HEK293 (cell line): ENCODE results near the gene NT5DC3.

ENCODE experiments used
- HOXA7 ChIP-seq: sonication (generic); formaldehyde crosslinking; IDR thresholded peaks from 2 replicates; pipeline ENCODE4 v1.8.1; 2022; ENCODE audit warnings: missing genetic modification reagents, borderline replicate concordance
- IKZF3 ChIP-seq: fragments of 450-650 bp; IDR thresholded peaks from 2 replicates; pipeline ENCODE4 v1.5.0; 2018; ENCODE audit warnings: missing biosample characterization, mild to moderate bottlenecking, missing genetic modification characterization, moderate library complexity
- SCRT2 ChIP-seq: fragments of 450-650 bp; formaldehyde crosslinking; IDR thresholded peaks from 2 replicates; pipeline ENCODE4 v1.5.1; 2016; ENCODE audit warnings: missing biosample characterization, missing genetic modification characterization
- SETDB1 ChIP-seq: IDR thresholded peaks from one replicate; pipeline ENCODE4 v1.6.1; 2017; ENCODE audit warnings: mild to moderate bottlenecking, low read length, moderate library complexity, mixed read lengths; ENCODE audit not compliant: insufficient read length
- TCF7L2 ChIP-seq: IDR thresholded peaks from 2 replicates; pipeline ENCODE4 v1.6.1; 2011; ENCODE audit warnings: low read depth, mild to moderate bottlenecking, inconsistent platforms, low read length, moderate library complexity, borderline replicate concordance
- WT1 ChIP-seq: fragments of 450-650 bp; formaldehyde crosslinking; IDR thresholded peaks from 2 replicates; pipeline ENCODE4 v1.5.1; 2016; ENCODE audit warnings: missing biosample characterization, missing genetic modification characterization
- ZBTB21 ChIP-seq: fragments of 450-650 bp; formaldehyde crosslinking; IDR thresholded peaks from 2 replicates; pipeline ENCODE4 v1.5.1; 2017; ENCODE audit warnings: missing biosample characterization, missing genetic modification characterization
- ZFHX2 ChIP-seq: fragments of 450-650 bp; formaldehyde crosslinking; conservative IDR thresholded peaks from 2 replicates; pipeline ENCODE4 v1.5.1; 2016; ENCODE audit warnings: missing biosample characterization, missing genetic modification characterization
- ZNF10 ChIP-seq: fragments of 450-650 bp; formaldehyde crosslinking; IDR thresholded peaks from 2 replicates; pipeline ENCODE4 v1.5.1; 2017; ENCODE audit warnings: missing biosample characterization, missing genetic modification characterization
- ZNF133 ChIP-seq: fragments of 450-650 bp; formaldehyde crosslinking; IDR thresholded peaks from 2 replicates; pipeline ENCODE4 v1.5.1; 2016; ENCODE audit warnings: missing biosample characterization, missing genetic modification characterization
- ZNF157 ChIP-seq: fragments of 450-650 bp; formaldehyde crosslinking; IDR thresholded peaks from 2 replicates; pipeline ENCODE4 v1.5.1; 2016; ENCODE audit warnings: missing biosample characterization, missing genetic modification characterization
- ZNF16 ChIP-seq: fragments of 450-650 bp; formaldehyde crosslinking; IDR thresholded peaks from 2 replicates; pipeline ENCODE4 v1.5.1; 2016; ENCODE audit warnings: low read depth, missing biosample characterization, missing genetic modification characterization
- ZNF2 ChIP-seq: fragments of 450-650 bp; formaldehyde crosslinking; IDR thresholded peaks from 2 replicates; pipeline ENCODE4 v1.5.1; 2016; ENCODE audit warnings: missing biosample characterization, missing genetic modification characterization
- ZNF302 ChIP-seq: fragments of 450-650 bp; formaldehyde crosslinking; IDR thresholded peaks from 2 replicates; pipeline ENCODE4 v1.5.1; 2016; ENCODE audit warnings: missing biosample characterization, missing genetic modification characterization, low read depth
- ZNF335 ChIP-seq: fragments of 450-650 bp; formaldehyde crosslinking; conservative IDR thresholded peaks from 2 replicates; pipeline ENCODE4 v1.5.1; 2016; ENCODE audit warnings: missing biosample characterization, missing genetic modification characterization
- ZNF362 ChIP-seq: fragments of 450-650 bp; formaldehyde crosslinking; IDR thresholded peaks from 2 replicates; pipeline ENCODE4 v1.5.1; 2016; ENCODE audit warnings: missing biosample characterization, missing genetic modification characterization
- ZNF37A ChIP-seq: fragments of 450-650 bp; IDR thresholded peaks from 2 replicates; pipeline ENCODE4 v1.5.1; 2018; ENCODE audit warnings: missing biosample characterization, missing genetic modification characterization
- ZNF473 ChIP-seq: fragments of 450-650 bp; formaldehyde crosslinking; IDR thresholded peaks from 2 replicates; pipeline ENCODE4 v1.5.1; 2017; ENCODE audit warnings: missing biosample characterization, missing genetic modification characterization
- ZNF544 ChIP-seq: fragments of 450-650 bp; formaldehyde crosslinking; IDR thresholded peaks from 2 replicates; pipeline ENCODE4 v1.5.0; 2017; ENCODE audit warnings: missing biosample characterization, missing genetic modification characterization
- ZNF549 ChIP-seq: fragments of 450-650 bp; IDR thresholded peaks from 2 replicates; pipeline ENCODE4 v1.5.1; 2018; ENCODE audit warnings: missing biosample characterization, missing genetic modification characterization, mild to moderate bottlenecking, inconsistent platforms, moderate library complexity
- ZNF555 ChIP-seq: fragments of 450-650 bp; formaldehyde crosslinking; conservative IDR thresholded peaks from 2 replicates; pipeline ENCODE4 v1.5.1; 2017; ENCODE audit warnings: missing biosample characterization, mild to moderate bottlenecking, missing genetic modification characterization, inconsistent platforms
- ZNF654 ChIP-seq: fragments of 450-650 bp; formaldehyde crosslinking; IDR thresholded peaks from 2 replicates; pipeline ENCODE4 v1.5.1; 2016; ENCODE audit warnings: low read depth, missing biosample characterization, missing genetic modification characterization
- ZNF660 ChIP-seq: fragments of 450-650 bp; IDR thresholded peaks from 2 replicates; pipeline ENCODE4 v1.5.1; 2018; ENCODE audit warnings: missing biosample characterization, mild to moderate bottlenecking, missing genetic modification characterization
- ZNF768 ChIP-seq: fragments of 450-650 bp; formaldehyde crosslinking; IDR thresholded peaks from 2 replicates; pipeline ENCODE4 v1.5.1; 2018; ENCODE audit warnings: missing biosample characterization, mild to moderate bottlenecking, missing genetic modification characterization
- TF ChIP-seq, protein P1 (sequence below): fragments of 450-650 bp; formaldehyde crosslinking; IDR thresholded peaks from 2 replicates; pipeline ENCODE4; 2016; ENCODE audit warnings: missing biosample characterization, missing genetic modification characterization
- TF ChIP-seq, protein P2 (sequence below): fragments of 450-650 bp; formaldehyde crosslinking; IDR thresholded peaks from 2 replicates; pipeline ENCODE4 v1.5.1; 2017; ENCODE audit warnings: missing biosample characterization, missing genetic modification characterization
- TF ChIP-seq, protein P3 (sequence below): fragments of 450-650 bp; formaldehyde crosslinking; IDR thresholded peaks from 2 replicates; pipeline ENCODE4 v1.5.1; 2016; ENCODE audit warnings: missing biosample characterization, missing genetic modification characterization
- TF ChIP-seq, protein P4 (sequence below): fragments of 450-650 bp; formaldehyde crosslinking; IDR thresholded peaks from 2 replicates; pipeline ENCODE4 v1.5.1; 2016; ENCODE audit warnings: missing biosample characterization, missing genetic modification characterization

NT5DC3 gene

GRCh38 chr12:103877934-103878510, 37.0 kb upstream of the NT5DC3 start (continued):
- no peak for TF ChIP-seq ZNF133 (tag by site-specific recombination)
- TF ChIP-seq ZNF10 (tag by site-specific recombination), result peak; percentile 36; the same call in 1 of the 2 replicates
- TF ChIP-seq WT1 (tag by site-specific recombination), result no peak
- TF ChIP-seq, protein P1, sequence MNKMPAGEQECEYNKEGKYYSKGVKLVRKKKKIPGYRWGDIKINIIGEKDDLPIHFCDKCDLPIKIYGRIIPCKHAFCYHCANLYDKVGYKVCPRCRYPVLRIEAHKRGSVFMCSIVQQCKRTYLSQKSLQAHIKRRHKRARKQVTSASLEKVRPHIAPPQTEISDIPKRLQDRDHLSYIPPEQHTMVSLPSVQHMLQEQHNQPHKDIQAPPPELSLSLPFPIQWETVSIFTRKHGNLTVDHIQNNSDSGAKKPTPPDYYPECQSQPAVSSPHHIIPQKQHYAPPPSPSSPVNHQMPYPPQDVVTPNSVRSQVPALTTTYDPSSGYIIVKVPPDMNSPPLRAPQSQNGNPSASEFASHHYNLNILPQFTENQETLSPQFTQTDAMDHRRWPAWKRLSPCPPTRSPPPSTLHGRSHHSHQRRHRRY (tag by site-specific recombination), result no peak
- TF ChIP-seq, protein P2, sequence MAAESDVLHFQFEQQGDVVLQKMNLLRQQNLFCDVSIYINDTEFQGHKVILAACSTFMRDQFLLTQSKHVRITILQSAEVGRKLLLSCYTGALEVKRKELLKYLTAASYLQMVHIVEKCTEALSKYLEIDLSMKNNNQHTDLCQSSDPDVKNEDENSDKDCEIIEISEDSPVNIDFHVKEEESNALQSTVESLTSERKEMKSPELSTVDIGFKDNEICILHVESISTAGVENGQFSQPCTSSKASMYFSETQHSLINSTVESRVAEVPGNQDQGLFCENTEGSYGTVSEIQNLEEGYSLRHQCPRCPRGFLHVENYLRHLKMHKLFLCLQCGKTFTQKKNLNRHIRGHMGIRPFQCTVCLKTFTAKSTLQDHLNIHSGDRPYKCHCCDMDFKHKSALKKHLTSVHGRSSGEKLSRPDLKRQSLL, result no peak
- no peak for TF ChIP-seq ZNF473 (tag by site-specific recombination)
- TF ChIP-seq ZNF654 (tag by site-specific recombination), result peak; percentile 95
- no peak for TF ChIP-seq ZFHX2 (tag by site-specific recombination)
- no peak for TF ChIP-seq ZNF37A (tag by site-specific recombination)
- TF ChIP-seq ZNF302, result no peak
- peak; percentile 93 for TF ChIP-seq SCRT2 (tag by site-specific recombination)
- no peak for TF ChIP-seq ZNF555
- no peak for TF ChIP-seq HOXA7 (CRISPR knock-in tag)
- TF ChIP-seq ZNF660 (tag by site-specific recombination), result peak; percentile 86
- TF ChIP-seq ZNF768 (tag by site-specific recombination), result no peak
- TF ChIP-seq ZNF362 (tag by site-specific recombination), result no peak
- TF ChIP-seq ZNF549 (tag by site-specific recombination), result no peak
- peak; percentile 67 for TF ChIP-seq IKZF3 (tag by site-specific recombination)
- TF ChIP-seq ZBTB21 (tag by site-specific recombination), result no peak
- no peak for TF ChIP-seq ZNF16
- TF ChIP-seq ZNF544 (tag by site-specific recombination), result no peak
- TF ChIP-seq ZNF157, result no peak
- peak; percentile 54; the same call in 1 of the 2 replicates for TF ChIP-seq ZNF2 (tag by site-specific recombination)
- no peak for TF ChIP-seq TCF7L2
- TF ChIP-seq, protein P3, sequence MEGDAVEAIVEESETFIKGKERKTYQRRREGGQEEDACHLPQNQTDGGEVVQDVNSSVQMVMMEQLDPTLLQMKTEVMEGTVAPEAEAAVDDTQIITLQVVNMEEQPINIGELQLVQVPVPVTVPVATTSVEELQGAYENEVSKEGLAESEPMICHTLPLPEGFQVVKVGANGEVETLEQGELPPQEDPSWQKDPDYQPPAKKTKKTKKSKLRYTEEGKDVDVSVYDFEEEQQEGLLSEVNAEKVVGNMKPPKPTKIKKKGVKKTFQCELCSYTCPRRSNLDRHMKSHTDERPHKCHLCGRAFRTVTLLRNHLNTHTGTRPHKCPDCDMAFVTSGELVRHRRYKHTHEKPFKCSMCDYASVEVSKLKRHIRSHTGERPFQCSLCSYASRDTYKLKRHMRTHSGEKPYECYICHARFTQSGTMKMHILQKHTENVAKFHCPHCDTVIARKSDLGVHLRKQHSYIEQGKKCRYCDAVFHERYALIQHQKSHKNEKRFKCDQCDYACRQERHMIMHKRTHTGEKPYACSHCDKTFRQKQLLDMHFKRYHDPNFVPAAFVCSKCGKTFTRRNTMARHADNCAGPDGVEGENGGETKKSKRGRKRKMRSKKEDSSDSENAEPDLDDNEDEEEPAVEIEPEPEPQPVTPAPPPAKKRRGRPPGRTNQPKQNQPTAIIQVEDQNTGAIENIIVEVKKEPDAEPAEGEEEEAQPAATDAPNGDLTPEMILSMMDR (tag by site-specific recombination), result peak; percentile 67
- TF ChIP-seq ZNF335 (tag by site-specific recombination), result no peak
- TF ChIP-seq, protein P4, sequence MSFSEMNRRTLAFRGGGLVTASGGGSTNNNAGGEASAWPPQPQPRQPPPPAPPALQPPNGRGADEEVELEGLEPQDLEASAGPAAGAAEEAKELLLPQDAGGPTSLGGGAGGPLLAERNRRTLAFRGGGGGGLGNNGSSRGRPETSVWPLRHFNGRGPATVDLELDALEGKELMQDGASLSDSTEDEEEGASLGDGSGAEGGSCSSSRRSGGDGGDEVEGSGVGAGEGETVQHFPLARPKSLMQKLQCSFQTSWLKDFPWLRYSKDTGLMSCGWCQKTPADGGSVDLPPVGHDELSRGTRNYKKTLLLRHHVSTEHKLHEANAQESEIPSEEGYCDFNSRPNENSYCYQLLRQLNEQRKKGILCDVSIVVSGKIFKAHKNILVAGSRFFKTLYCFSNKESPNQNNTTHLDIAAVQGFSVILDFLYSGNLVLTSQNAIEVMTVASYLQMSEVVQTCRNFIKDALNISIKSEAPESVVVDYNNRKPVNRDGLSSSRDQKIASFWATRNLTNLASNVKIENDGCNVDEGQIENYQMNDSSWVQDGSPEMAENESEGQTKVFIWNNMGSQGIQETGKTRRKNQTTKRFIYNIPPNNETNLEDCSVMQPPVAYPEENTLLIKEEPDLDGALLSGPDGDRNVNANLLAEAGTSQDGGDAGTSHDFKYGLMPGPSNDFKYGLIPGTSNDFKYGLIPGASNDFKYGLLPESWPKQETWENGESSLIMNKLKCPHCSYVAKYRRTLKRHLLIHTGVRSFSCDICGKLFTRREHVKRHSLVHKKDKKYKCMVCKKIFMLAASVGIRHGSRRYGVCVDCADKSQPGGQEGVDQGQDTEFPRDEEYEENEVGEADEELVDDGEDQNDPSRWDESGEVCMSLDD (tag by site-specific recombination), result no peak
- no peak for TF ChIP-seq SETDB1
